Measurements from ENCODE around the gene LHPP. TPM values are rescaled to one million over a fixed set of nuclear protein-coding genes. Genes with fewer than 3 reads are reported as not detected.
A peak's percentile ranks its signal among the peaks of the same experiment; 100 is the strongest.

The LHPP gene
- total RNA-seq, 1 donor from 2014 or later = 23.2 TPM

GRCh38 chr10:124627866-124628675 is 166.4 kb downstream of the LHPP start:
- no peak for ATAC-seq

- ATAC-seq = no peak
Measured at GRCh38 chr10:124628676-124629021, 167.0 kb downstream of the LHPP start.

GRCh38 chr10:124629415-124629814 is 167.8 kb downstream of the LHPP start:
- no peak for ATAC-seq

- no peak for ATAC-seq
Measured at GRCh38 chr10:124629842-124630241, 168.2 kb downstream of the LHPP start.

- no peak for ATAC-seq
Measured at GRCh38 chr10:124630551-124630950, 168.9 kb downstream of the LHPP start.

- ATAC-seq = peak; percentile 74
Measured at GRCh38 chr10:124632064-124632531, 170.5 kb downstream of the LHPP start.

GRCh38 chr10:124632566-124632965 is 170.9 kb downstream of the LHPP start:
- peak; percentile 87 for ATAC-seq

GRCh38 chr10:124636271-124636995 is 174.8 kb downstream of the LHPP start:
- no peak for ATAC-seq

GRCh38 chr10:124637091-124637700 is 175.6 kb downstream of the LHPP start:
- ATAC-seq = no peak

GRCh38 chr10:124637746-124638145 is 176.1 kb downstream of the LHPP start:
- ATAC-seq = no peak

GRCh38 chr10:124639206-124639605 is 177.6 kb downstream of the LHPP start:
- no peak for ATAC-seq

GRCh38 chr10:124639646-124640045 is 178.0 kb downstream of the LHPP start:
- ATAC-seq = no peak

- ATAC-seq = no peak
Measured at GRCh38 chr10:124640056-124640455, 178.4 kb downstream of the LHPP start.

GRCh38 chr10:124640538-124641231 is 179.1 kb downstream of the LHPP start:
- peak; percentile 48 for ATAC-seq

GRCh38 chr10:124641282-124642087 is 179.9 kb downstream of the LHPP start:
- ATAC-seq = peak; percentile 22

- ATAC-seq = peak; percentile 24
Measured at GRCh38 chr10:124642088-124642710, 180.6 kb downstream of the LHPP start.

GRCh38 chr10:124643330-124644009 is 181.8 kb downstream of the LHPP start:
- ATAC-seq = no peak

GRCh38 chr10:124644236-124644635 is 182.6 kb downstream of the LHPP start:
- ATAC-seq = no peak

- ATAC-seq = no peak
Measured at GRCh38 chr10:124644771-124645415, 183.3 kb downstream of the LHPP start.

- no peak for ATAC-seq
Measured at GRCh38 chr10:124645467-124646095, 184.0 kb downstream of the LHPP start.
